CD14-positive monocyte (primary cell): ENCODE data around the gene SUSD5. TPM values are rescaled to one million over a fixed set of nuclear protein-coding genes. Genes with fewer than 3 reads are reported as not detected.
A peak's percentile ranks its signal among the peaks of the same experiment; 100 is the strongest.

Experiments
- DNase-seq, 3 donors: peaks; one replicate each; pipeline ENCODE4 v3.0.0-alpha.2; 2011 to 2022
- H2AFZ ChIP-seq: 2 replicates; pipeline ENCODE4 v1.6.0; 2012; ENCODE audit warnings: mild to moderate bottlenecking, low read depth, low read length, inconsistent platforms; ENCODE audit not compliant: insufficient read depth, poor library complexity, severe bottlenecking
- H3K27ac ChIP-seq, 2 donors: 1 replicate in 1 of 2; 2 replicates in 1 of 2; pipeline ENCODE4 v1.5.1; 2012 to 2013; ENCODE audit warnings: low read length in 2 of 2, control low read depth in 1 of 2, inconsistent platforms in 1 of 2, low read depth in 1 of 2, mild to moderate bottlenecking in 1 of 2
- H3K27me3 ChIP-seq, 2 donors: one replicate each; pipeline versions ENCODE4 v1.6.0 to v1.6.1; 2011 to 2013; ENCODE audit warnings: low read length in 2 of 2; ENCODE audit not compliant: control insufficient read depth in 2 of 2, insufficient read depth in 2 of 2
- H3K36me3 ChIP-seq, 2 donors: replicated peaks in 1 of 2; 1 replicate in 1 of 2; 2 replicates in 1 of 2; pipeline versions ENCODE4 v1.5.1 to v1.6.1; 2012 to 2013; ENCODE audit warnings: low read length in 2 of 2, control low read depth in 1 of 2, inconsistent platforms in 1 of 2, mild to moderate bottlenecking in 1 of 2; ENCODE audit not compliant: insufficient read depth in 2 of 2, control insufficient read depth in 1 of 2
- H3K4me1 ChIP-seq, 2 donors: 1 replicate in 1 of 2; 2 replicates in 1 of 2; pipeline versions ENCODE4 v1.5.1 to v1.6.1; 2012 to 2013; ENCODE audit warnings: low read length in 2 of 2, control low read depth in 1 of 2, inconsistent platforms in 1 of 2, mild to moderate bottlenecking in 1 of 2, moderate library complexity in 1 of 2; ENCODE audit not compliant: insufficient read depth in 2 of 2, control insufficient read depth in 1 of 2
- H3K4me2 ChIP-seq: replicated peaks from 2 replicates; pipeline ENCODE3; 2012; ENCODE audit warnings: low read length, moderate library complexity, mild to moderate bottlenecking; ENCODE audit not compliant: poor library complexity, severe bottlenecking; ENCODE audit errors: extremely low read depth
- H3K4me3 ChIP-seq, 3 experiments: fragments of 200-600 bp in 1 of 3; sonication (generic) in 1 of 3; replicated peaks in 1 of 3; 1 replicate in 2 of 3; 2 replicates in 1 of 3; pipeline ENCODE4 v1.5.1; 2011 to 2013; ENCODE audit warnings: low read length in 3 of 3, mild to moderate bottlenecking in 3 of 3, control low read depth in 2 of 3, low read depth in 2 of 3, inconsistent platforms in 1 of 3, moderate library complexity in 1 of 3
- H3K79me2 ChIP-seq: 2 replicates; pipeline ENCODE4 v1.6.0; 2012; ENCODE audit warnings: mild to moderate bottlenecking, control low read depth, inconsistent platforms, low read length, moderate library complexity; ENCODE audit not compliant: insufficient read depth
- H3K9ac ChIP-seq: 2 replicates; pipeline ENCODE4 v1.6.0; 2017; ENCODE audit warnings: low read length, mild to moderate bottlenecking; ENCODE audit not compliant: insufficient read depth, poor library complexity, severe bottlenecking
- H3K9me3 ChIP-seq, 2 donors: replicated peaks in 1 of 2; 1 replicate in 1 of 2; 2 replicates in 1 of 2; pipeline versions ENCODE4 v1.5.1 to v1.6.1; 2012 to 2013; ENCODE audit warnings: low read length in 2 of 2, control low read depth in 1 of 2; ENCODE audit not compliant: control insufficient read depth in 1 of 2, insufficient read depth in 1 of 2
- H4K20me1 ChIP-seq: 2 replicates; pipeline ENCODE4 v1.6.0; 2012; ENCODE audit warnings: mild to moderate bottlenecking, low read length, control low read depth, moderate library complexity; ENCODE audit not compliant: insufficient read depth
- H3K27ac Mint-ChIP-seq, 7 donors: one replicate each; pipeline ENCODE4 v1.8.0; 2020; ENCODE audit warnings: mild to moderate bottlenecking in 7 of 7, mixed read lengths in 7 of 7, moderate library complexity in 6 of 7, inconsistent platforms in 2 of 7
- H3K27me3 Mint-ChIP-seq, 3 donors: one replicate each; pipeline ENCODE4 v1.8.0; 2021 to 2022; ENCODE audit warnings: low read depth in 3 of 3, mild to moderate bottlenecking in 3 of 3, mixed read lengths in 3 of 3, moderate library complexity in 3 of 3, inconsistent platforms in 1 of 3
- H3K36me3 Mint-ChIP-seq, 2 donors: one replicate each; pipeline ENCODE4 v1.8.0; 2020; ENCODE audit warnings: mixed read lengths in 2 of 2, inconsistent platforms in 1 of 2, mild to moderate bottlenecking in 1 of 2
- H3K4me1 Mint-ChIP-seq: one replicate; pipeline ENCODE4 v1.8.0; 2020; ENCODE audit warnings: mild to moderate bottlenecking, mixed read lengths
- H3K4me3 Mint-ChIP-seq, 2 donors: one replicate each; pipeline ENCODE4 v1.8.0; 2020; ENCODE audit warnings: mild to moderate bottlenecking in 2 of 2, mixed read lengths in 2 of 2, moderate library complexity in 1 of 2
- H3K9me3 Mint-ChIP-seq, 7 donors: one replicate each; pipeline ENCODE4 v1.8.0; 2020 to 2022; ENCODE audit warnings: mixed read lengths in 7 of 7, mild to moderate bottlenecking in 6 of 7, moderate library complexity in 6 of 7, inconsistent platforms in 2 of 7
- WGBS: methylation state at CpG from one replicate; pipeline ENCODE4 v1.1.5; 2013; ENCODE audit warnings: missing lambda C conversion rate; ENCODE audit not compliant: insufficient coverage; 5-methylcytosine and 5-hydroxymethylcytosine counted together
- intact Hi-C, 2 donors: fragments of 100-400 bp; cut with micrococcal nuclease; formaldehyde crosslinking; loops; one replicate each; pipeline versions ENCODE4 v1.15.0 to v1.15.1; 2023
- polyA plus RNA-seq, 3 donors: library from polyadenylated mRNA; depleted of rRNA in 1 of 3; unstranded in 2 of 3; stranded (reverse) in 1 of 3; fragments of 300-500 nt in 2 of 3; fragments of >200 nt in 1 of 3; fragmentation: Illumina TruSeq in 2 of 3; gene quantifications; 1 replicate in 2 of 3; 2 replicates in 1 of 3; pipeline ENCODE4 v1.2.3, GENCODE V29; 2012 to 2021
- TF ChIP-seq, protein P1 (sequence below): fragments of 200-600 bp; IDR thresholded peaks from one replicate; pipeline ENCODE4 v1.8.0; 2022; ENCODE audit warnings: antibody characterized with exemption, mild to moderate bottlenecking

SUSD5 gene
- polyA plus RNA-seq, 3 donors: not detected

DNA sequence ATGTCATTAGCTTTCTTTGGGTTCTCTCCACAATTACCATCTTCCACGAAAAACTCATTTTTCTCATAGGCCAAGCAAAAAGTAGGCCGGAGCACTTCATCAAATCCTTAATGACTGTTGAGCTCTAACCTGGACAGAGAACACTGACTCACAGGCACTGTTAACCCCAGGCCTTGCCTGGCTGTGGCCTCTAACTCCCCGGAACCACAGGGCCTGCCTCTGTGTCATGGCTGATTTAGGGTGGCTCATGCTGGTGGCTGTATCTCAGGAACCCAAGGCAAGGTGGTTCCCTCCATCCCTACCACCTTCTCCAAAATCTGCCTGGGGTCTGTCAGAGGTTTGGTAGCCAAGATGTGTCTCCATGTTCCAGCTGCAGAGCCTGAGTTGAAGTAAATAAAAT is 101.1 kb downstream of the SUSD5 start:
- H3K27ac Mint-ChIP-seq: peak overlapping the region in 4 of 7 donors; percentile 14 to 65 (median 37)

DNA sequence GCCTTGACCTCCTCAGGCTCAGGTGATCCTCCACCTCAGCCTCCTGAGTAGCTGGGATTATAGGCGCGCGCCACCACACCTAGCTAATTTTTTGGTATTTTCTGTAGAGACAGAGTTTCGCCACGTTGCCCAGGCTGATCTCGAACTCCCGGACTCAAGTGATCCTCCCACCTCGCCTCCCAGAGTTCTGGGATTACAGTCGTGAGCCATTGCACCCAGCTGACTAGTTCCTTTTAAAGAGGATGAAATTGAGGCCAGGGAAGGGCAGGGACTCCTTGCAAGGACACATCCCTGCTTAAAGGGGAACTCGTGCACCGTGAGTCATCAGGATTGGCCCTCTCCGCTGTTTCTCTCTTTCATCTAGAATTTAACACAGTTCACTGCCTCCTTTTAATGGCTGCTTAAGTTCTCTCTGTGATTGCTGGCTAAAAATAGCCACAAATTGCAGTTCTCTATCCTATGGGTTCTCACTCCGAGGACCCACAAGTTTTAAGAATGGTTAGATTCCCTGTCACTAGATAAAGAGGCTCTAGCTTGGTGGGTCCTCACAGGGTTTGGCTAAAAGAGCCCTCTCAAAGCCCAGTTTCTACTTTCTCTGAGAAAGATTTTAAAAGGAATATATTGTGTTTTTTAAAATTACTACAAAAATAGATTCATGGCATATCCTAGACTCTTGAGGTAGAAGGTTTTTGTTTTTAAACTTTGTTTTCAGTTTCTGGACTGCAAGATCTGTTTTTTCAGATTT is 103.4 kb downstream of the SUSD5 start:
- H3K4me3 Mint-ChIP-seq: peak overlapping the region; percentile 80 to 90
- Histone ChIP-seq H3K27ac (peak overlapping the region; percentile 86 to 91), H3K9ac (peak overlapping the region; percentile 82), H3K9me3 (no peaks in the 10 kb centered on the region), H3K27me3 (no peaks in the 10 kb centered on the region), H3K79me2 (peaks cover 57% of the 10 kb centered on the region), H3K4me1 (peaks cover 50 to 70% of the 10 kb centered on the region in 2 donors), H2AFZ (peak overlapping the region; percentile 68), H3K36me3 (peaks cover 10 to 32% of the 10 kb centered on the region in 2 donors), H3K4me2 (peak overlapping the region; percentile 98), H3K4me3 (peak overlapping the region; percentile 46 to 89 (median 84)), H4K20me1 (peaks cover 40% of the 10 kb centered on the region)
- TF ChIP-seq, protein P1, sequence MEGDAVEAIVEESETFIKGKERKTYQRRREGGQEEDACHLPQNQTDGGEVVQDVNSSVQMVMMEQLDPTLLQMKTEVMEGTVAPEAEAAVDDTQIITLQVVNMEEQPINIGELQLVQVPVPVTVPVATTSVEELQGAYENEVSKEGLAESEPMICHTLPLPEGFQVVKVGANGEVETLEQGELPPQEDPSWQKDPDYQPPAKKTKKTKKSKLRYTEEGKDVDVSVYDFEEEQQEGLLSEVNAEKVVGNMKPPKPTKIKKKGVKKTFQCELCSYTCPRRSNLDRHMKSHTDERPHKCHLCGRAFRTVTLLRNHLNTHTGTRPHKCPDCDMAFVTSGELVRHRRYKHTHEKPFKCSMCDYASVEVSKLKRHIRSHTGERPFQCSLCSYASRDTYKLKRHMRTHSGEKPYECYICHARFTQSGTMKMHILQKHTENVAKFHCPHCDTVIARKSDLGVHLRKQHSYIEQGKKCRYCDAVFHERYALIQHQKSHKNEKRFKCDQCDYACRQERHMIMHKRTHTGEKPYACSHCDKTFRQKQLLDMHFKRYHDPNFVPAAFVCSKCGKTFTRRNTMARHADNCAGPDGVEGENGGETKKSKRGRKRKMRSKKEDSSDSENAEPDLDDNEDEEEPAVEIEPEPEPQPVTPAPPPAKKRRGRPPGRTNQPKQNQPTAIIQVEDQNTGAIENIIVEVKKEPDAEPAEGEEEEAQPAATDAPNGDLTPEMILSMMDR: no peak
- no peaks in the 10 kb centered on the region for H3K9me3 Mint-ChIP-seq
- peak overlapping the region; percentile 88 to 98 (median 94) for H3K27ac Mint-ChIP-seq
- peak; percentile 92 to 94 (median 93) for DNase-seq
- peaks cover 73% of the 10 kb centered on the region for H3K4me1 Mint-ChIP-seq
- peaks cover 22 to 28% of the 10 kb centered on the region in 2 donors for H3K36me3 Mint-ChIP-seq
- H3K27me3 Mint-ChIP-seq: no peaks in the 10 kb centered on the region
- 32% methylated on average over 10 of the region's 13 CpGs for WGBS
- intact Hi-C loops: loop anchor here (2.0 to 10.0 kb wide), 2 partner anchors 18 to 320 kb away; partner anchors contain the start of genes GLB1 (in 1 of the 2) and TMPPE (in 1 of the 2)

More for the DNA sequence above, 101.1 kb downstream of the SUSD5 start:
- no peaks in the 10 kb centered on the region for H3K9me3 Mint-ChIP-seq
- H3K9me3 ChIP-seq: no peaks in the 10 kb centered on the region
- no peak overlapping the region for H3K9ac ChIP-seq
- H3K4me2 ChIP-seq: no peak overlapping the region
- H3K27me3 ChIP-seq: no peaks in the 10 kb centered on the region
- peaks cover 50% of the 10 kb centered on the region for H4K20me1 ChIP-seq
- intact Hi-C loops: loop anchor here in 1 of 2 donors (10.0 kb wide), 1 partner anchor 317 kb away; no protein-coding TSS in a partner anchor
- H3K79me2 ChIP-seq: peaks cover 67% of the 10 kb centered on the region
- no peak overlapping the region for H3K4me3 ChIP-seq
- TF ChIP-seq, protein P1: no peak
- H3K4me3 Mint-ChIP-seq: no peak overlapping the region
- DNase-seq: no peak
- H3K4me1 Mint-ChIP-seq: peaks cover 76% of the 10 kb centered on the region
- peaks cover 32 to 49% of the 10 kb centered on the region in 2 donors for H3K36me3 Mint-ChIP-seq
- H3K4me1 ChIP-seq: peaks cover 46 to 62% of the 10 kb centered on the region in 2 donors
- peak overlapping the region in 1 of 2 donors; percentile 4 for H3K27ac ChIP-seq
- H3K27me3 Mint-ChIP-seq: no peaks in the 10 kb centered on the region
- 96% methylated on average over 2 of the region's 3 CpGs for WGBS
- peaks cover 19 to 55% of the 10 kb centered on the region in 2 donors for H3K36me3 ChIP-seq
- H2AFZ ChIP-seq: no peak overlapping the region
